ENCODE data around the gene KCND1. TPM values are rescaled to one million over a fixed set of nuclear protein-coding genes. Genes with fewer than 3 reads are reported as not detected.
"Not testable (repeated sequence)": the region's sequence is repeated elsewhere in the genome, so short reads cannot be mapped to it uniquely, and the experiment has no call there.

The KCND1 gene
- polyA plus RNA-seq (2012; ENCODE audit: insufficient read depth, insufficient read length) = 4.6 TPM

GRCh38 chrX:48971249-48972219 lies at the start of gene KCND1:
Gene KCND1, minus strand, starts transcription at chrX:48971844. Its CDS starts 1,573 bp downstream, at chrX:48970271.
- no peak within 1 kb of the TSS for H3K4me3 ChIP-seq (ENCODE audit: low read length)
- DNase-seq (ENCODE audit: low read depth, low spot score) = no peak

DNA sequence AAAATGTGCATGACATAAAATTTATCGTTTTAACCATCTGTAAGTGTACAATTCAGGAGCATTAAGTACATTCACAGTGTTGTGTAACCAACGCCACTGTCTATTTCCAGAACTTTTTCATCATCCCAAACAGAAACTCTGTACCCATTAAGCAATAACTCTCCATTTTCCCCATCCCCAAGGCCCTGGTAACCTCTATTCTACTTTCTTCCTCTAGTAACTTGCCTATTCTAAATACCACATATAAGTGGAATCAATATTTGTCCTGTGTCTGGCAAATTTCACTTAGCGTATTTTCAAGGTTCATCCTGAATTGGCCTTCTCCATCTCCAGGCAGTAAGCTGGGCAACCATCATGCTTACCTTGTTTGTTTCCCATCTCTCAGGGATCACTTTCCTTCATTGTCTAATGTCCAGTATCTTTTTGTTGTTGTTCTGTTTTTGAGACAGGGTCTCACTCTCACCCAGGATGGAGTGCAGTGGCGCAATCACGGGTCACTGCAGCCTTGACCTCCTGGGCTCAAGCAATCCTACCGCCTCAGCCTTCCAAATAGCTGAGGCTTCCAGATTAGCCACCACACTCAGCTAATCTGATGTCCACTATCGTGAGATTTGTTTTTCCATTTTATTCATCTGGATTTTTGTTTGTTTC lies 48.1 kb upstream of the KCND1 start:
- DNase-seq (ENCODE audit: low read depth, low spot score) = no peak
- no peak overlapping the region for H3K4me3 ChIP-seq (ENCODE audit: low read length)

GRCh38 chrX:49019050-49019449 lies 47.4 kb upstream of the KCND1 start:
- DNase-seq (ENCODE audit: low read depth, low spot score) = no peak
- H3K4me3 ChIP-seq (ENCODE audit: low read length) = no peak overlapping the region

- DNase-seq (ENCODE audit: low read depth, low spot score) = peak; percentile 15
- no peak overlapping the region for H3K4me3 ChIP-seq (ENCODE audit: low read length)
Observed at GRCh38 chrX:49003696-49004095, 32.1 kb upstream of the KCND1 start.

GRCh38 chrX:49002091-49002935 lies 30.7 kb upstream of the KCND1 start, which contains the start of gene GRIPAP1:
Gene GRIPAP1, minus strand, starts transcription at chrX:49002264. Its CDS starts 35 bp downstream, at chrX:49002229.
- DNase-seq (ENCODE audit: low read depth, low spot score) = peak; percentile 95
- peak within 1 kb of the TSS; percentile 88 for H3K4me3 ChIP-seq (ENCODE audit: low read length)

DNA sequence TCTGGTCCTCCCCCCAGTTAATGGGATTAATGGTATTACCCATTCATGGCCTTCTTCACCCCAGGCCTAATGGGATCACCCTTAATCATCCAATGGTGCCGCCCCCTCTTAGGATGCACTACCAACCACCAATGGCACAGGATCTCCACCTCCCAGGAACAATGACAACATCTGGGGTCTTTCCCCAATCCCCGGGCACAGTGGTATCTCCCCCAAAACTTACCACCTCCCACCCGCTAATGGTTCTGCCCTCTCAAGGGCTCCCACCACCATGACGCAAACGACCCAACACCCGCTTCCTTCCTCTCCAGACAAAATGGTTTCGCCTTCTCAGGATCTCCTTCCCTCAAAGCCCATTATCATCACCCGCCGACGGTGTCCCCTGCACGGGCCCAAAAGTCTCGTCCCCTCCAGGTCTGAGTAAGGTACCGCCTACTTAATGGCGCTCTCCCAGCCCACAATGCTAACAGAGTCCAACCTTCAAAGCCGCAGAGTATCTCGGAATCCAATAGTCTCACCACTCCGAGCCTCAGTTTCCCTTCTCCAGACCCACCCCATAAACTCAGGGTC lies 30.0 kb upstream of the KCND1 start:
- DNase-seq (ENCODE audit: low read depth, low spot score) = peak; percentile 55

DNA sequence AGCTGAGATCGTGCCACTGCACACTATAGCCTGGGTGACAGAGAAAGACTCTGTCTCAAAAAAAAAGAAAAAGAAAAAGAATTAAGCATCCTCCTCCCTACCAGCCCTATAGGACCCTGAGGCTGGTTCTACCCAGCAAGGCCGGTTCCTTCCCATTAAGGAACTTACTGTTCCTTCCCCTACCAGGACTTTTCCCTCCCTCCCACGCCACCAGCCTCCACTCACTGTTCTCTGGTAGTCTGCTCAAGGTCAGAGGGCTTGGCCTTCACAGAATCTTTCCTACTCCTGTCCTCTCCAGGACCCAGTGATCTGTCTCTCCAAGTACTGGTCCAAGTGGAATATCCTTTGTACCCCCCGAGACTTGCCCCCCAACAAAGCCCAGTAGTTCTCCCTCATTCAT lies 29.0 kb upstream of the KCND1 start:
- H3K4me3 ChIP-seq (ENCODE audit: low read length) = peak overlapping the region; percentile 88
- DNase-seq (ENCODE audit: low read depth, low spot score) = no peak

More for the DNA sequence above, 30.0 kb upstream of the KCND1 start:
- peak overlapping the region; percentile 88 for H3K4me3 ChIP-seq (ENCODE audit: low read length)

GRCh38 chrX:48999030-48999429 lies 27.4 kb upstream of the KCND1 start:
- DNase-seq (ENCODE audit: low read depth, low spot score) = no peak

GRCh38 chrX:48998391-48998790 lies 26.7 kb upstream of the KCND1 start:
- H3K4me3 ChIP-seq (ENCODE audit: low read length) = no peak overlapping the region
- no peak for DNase-seq (ENCODE audit: low read depth, low spot score)

More at GRCh38 chrX:48999030-48999429, 27.4 kb upstream of the KCND1 start:
- H3K4me3 ChIP-seq (ENCODE audit: low read length) = no peak overlapping the region

DNA sequence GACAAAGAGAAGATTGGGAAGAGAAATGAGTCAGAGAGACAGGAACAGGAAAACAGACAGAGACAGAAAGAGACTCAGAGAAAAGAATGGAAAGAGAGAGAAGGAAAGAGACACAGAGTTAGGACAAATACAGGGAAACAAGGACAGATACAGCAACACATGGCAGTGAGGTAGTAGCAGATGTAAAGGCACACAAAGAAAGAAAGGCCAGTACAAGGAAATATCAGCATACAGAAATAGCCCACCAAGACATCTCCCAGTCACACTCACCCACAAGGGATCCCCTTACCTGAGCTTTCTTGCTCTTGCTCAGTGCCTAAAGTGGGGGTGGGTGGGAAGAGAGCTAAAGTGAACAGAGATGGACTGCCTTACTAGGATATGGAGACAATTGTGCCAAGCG lies 26.2 kb upstream of the KCND1 start:
- DNase-seq (ENCODE audit: low read depth, low spot score) = no peak

DNA sequence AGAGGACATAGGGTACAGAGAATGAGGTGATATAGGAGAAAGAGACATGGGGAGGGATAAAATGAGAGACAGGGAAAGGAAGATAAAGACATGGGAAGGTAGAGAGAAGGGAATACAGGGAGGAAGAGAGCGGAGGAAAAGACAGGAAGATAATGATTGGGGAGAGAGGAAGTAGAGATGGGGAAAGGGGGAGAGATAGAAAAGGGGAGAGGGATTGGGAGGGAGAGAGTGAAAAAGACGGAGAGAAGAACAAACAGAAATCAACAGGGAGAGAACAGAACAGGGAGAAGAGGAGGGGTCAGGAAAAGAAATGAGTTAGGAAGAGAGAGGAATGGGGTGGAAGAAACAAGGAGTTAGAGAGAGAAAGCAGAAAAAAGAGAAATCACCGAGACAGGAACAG lies 25.8 kb upstream of the KCND1 start:
- H3K4me3 ChIP-seq (ENCODE audit: low read length) = no peak overlapping the region
- DNase-seq (ENCODE audit: low read depth, low spot score) = no peak

More for the DNA sequence above, 26.2 kb upstream of the KCND1 start:
- no peak overlapping the region for H3K4me3 ChIP-seq (ENCODE audit: low read length)

DNA sequence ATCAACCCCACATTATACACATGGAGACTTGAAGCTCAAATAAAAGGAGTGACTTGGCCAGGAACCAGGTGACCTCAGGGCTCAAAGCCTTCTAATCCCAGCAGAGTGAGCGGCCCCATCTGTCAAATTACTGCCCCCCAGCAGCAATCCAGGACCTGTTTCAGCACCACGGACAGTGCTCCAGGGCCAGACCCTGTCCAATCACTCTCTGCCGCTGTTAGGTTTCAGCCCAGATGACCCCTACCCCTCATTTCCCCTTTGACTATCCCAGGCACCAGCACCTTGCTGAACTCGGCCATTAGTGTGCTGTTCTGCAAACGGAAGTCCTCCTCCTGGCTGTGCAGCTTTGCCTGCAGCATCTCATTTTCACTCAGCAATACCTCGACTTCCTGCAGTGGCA lies 25.3 kb upstream of the KCND1 start:
- no peak overlapping the region for H3K4me3 ChIP-seq (ENCODE audit: low read length)
- no peak for DNase-seq (ENCODE audit: low read depth, low spot score)

- H3K4me3 ChIP-seq (ENCODE audit: low read length) = no peak overlapping the region
- DNase-seq (ENCODE audit: low read depth, low spot score) = no peak
Observed at GRCh38 chrX:48992341-48992740, 20.7 kb upstream of the KCND1 start.

DNA sequence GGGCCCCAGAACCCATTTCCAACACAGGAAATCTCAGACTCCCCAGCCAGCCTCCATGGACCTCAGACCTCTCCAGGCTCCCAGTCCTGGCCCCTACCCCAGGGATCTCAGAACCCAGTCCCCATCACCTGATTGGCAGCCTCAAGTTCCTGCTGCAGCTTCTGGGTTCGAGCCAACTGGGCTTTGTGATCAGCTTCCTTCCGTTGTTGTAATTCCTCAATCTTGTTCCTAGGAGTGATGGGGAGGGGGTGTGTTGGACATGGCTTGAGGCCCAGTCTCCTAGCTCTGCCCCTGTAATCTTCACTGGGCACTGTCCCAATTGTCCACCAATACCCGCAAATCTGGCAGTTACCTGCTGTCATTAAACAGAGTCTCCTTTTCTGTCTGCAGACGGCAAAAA lies 17.8 kb upstream of the KCND1 start:
- no peak overlapping the region for H3K4me3 ChIP-seq (ENCODE audit: low read length)
- DNase-seq (ENCODE audit: low read depth, low spot score) = no peak

GRCh38 chrX:48983896-48984295 lies 12.3 kb upstream of the KCND1 start:
- no peak for DNase-seq (ENCODE audit: low read depth, low spot score)
- H3K4me3 ChIP-seq (ENCODE audit: low read length) = no peak overlapping the region

DNA sequence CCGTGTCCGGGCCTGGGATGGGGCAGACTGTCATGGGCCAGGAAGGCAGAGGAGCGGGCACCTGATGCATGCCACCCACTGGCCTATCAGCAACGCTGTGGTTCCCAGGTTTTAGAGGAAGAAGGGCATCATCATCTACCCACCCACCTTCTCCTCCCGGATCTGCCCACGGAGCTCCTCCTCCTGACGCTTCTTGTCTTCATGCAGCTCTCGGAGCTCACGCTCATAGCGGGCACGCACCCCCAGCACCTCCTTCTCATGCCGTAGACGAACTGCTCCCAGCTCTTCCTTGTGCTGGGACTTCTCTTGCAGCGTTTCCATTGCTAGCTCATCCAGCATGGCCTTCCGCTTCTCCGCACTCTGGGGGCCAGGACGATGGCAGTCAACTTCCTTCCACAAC lies 11.4 kb upstream of the KCND1 start:
- DNase-seq (ENCODE audit: low read depth, low spot score) = no peak
- H3K4me3 ChIP-seq (ENCODE audit: low read length) = no peak overlapping the region

GRCh38 chrX:48981178-48981577 lies 9.5 kb upstream of the KCND1 start:
- no peak overlapping the region for H3K4me3 ChIP-seq (ENCODE audit: low read length)
- no peak for DNase-seq (ENCODE audit: low read depth, low spot score)

DNA sequence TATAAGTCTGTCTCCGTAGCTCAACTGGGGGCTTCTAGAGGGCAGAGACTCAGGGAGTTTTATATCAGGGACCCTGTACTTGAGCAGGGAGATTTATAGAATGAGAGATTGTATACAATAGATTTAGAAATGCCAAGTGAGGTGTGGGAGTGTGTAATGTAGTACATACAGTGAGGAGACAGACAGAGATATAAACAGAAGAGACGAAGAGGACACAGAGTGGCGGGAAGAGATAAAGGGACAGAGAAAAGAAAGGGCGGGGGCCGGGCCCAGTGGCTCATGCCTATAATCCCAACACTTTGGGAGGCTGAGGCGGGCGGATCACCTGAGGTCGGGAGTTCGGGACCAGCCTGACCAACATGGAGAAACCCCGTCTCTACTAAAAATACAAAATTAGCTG lies 8.7 kb upstream of the KCND1 start:
- not testable (repeated sequence) for H3K4me3 ChIP-seq (ENCODE audit: low read length); DNase-seq (ENCODE audit: low read depth, low spot score)

DNA sequence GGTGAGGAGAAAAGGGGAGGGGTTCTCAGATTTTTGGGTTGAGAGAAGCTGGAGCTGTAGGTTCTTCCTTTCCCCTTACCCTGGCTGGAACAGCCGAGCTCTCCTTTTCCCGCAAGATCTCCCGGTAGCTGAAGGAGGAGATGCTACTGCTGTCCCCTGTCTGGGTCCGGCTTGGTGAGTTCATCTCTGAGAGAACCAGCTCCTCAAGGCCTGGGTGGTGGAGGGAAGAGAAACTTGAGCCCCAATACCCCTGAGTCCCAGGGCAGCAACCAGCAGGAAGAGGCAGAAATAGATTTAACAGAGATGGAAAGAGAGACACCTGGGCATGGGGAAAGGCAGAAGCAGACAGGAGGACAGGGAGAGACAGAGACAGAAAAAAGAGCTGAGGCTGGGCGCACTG lies 6.6 kb upstream of the KCND1 start:
- no peak overlapping the region for H3K4me3 ChIP-seq (ENCODE audit: low read length)
- no peak for DNase-seq (ENCODE audit: low read depth, low spot score)
